Endothelial cell (in vitro differentiated cells): ENCODE data around the gene DIS3L2. TPM values are rescaled to one million over a fixed set of nuclear protein-coding genes. Genes with fewer than 3 reads are reported as not detected.

Experiments
- DNase-seq: peaks from one replicate; pipeline ENCODE4 v3.0.0; 2021; ENCODE audit warnings: low spot score
- H3K27ac Mint-ChIP-seq: one replicate; pipeline ENCODE4 v1.8.0; 2021; ENCODE audit warnings: mixed read lengths, inconsistent platforms; ENCODE audit not compliant: unreplicated experiment
- H3K27me3 Mint-ChIP-seq: one replicate; pipeline ENCODE4 v1.8.0; 2021; ENCODE audit warnings: mild to moderate bottlenecking, moderate library complexity, mixed read lengths, inconsistent platforms; ENCODE audit not compliant: unreplicated experiment
- H3K36me3 Mint-ChIP-seq: one replicate; pipeline ENCODE4 v1.8.0; 2021; ENCODE audit warnings: mild to moderate bottlenecking, low read depth, mixed read lengths, inconsistent platforms; ENCODE audit not compliant: unreplicated experiment
- H3K4me1 Mint-ChIP-seq: one replicate; pipeline ENCODE4 v1.8.0; 2021; ENCODE audit warnings: mild to moderate bottlenecking, mixed read lengths, inconsistent platforms; ENCODE audit not compliant: unreplicated experiment
- H3K4me3 Mint-ChIP-seq: one replicate; pipeline ENCODE4 v1.8.0; 2021; ENCODE audit warnings: mild to moderate bottlenecking, mixed read lengths, inconsistent platforms; ENCODE audit not compliant: unreplicated experiment
- H3K9me3 Mint-ChIP-seq: one replicate; pipeline ENCODE4 v1.8.0; 2021; ENCODE audit warnings: mixed read lengths, inconsistent platforms; ENCODE audit not compliant: unreplicated experiment
- total RNA-seq: library from RNA; stranded (reverse); fragmentation: NEBNext Ultra II Directional; extraction: Animal tissue kit (Norgen Biotek cat#: 25700); gene quantifications from one replicate; pipeline ENCODE4 v1.2.1, GENCODE V29; 2021; ENCODE audit not compliant: unreplicated experiment
- TF ChIP-seq, protein P1 (sequence below): fragments of 200-600 bp; sonication (generic); IDR thresholded peaks from one replicate; pipeline ENCODE4 v1.5.0; 2021; ENCODE audit warnings: antibody characterized with exemption; ENCODE audit not compliant: unreplicated experiment

The DIS3L2 gene
- total RNA-seq, 1 donor from 2014 or later: 42.1 TPM

DNA sequence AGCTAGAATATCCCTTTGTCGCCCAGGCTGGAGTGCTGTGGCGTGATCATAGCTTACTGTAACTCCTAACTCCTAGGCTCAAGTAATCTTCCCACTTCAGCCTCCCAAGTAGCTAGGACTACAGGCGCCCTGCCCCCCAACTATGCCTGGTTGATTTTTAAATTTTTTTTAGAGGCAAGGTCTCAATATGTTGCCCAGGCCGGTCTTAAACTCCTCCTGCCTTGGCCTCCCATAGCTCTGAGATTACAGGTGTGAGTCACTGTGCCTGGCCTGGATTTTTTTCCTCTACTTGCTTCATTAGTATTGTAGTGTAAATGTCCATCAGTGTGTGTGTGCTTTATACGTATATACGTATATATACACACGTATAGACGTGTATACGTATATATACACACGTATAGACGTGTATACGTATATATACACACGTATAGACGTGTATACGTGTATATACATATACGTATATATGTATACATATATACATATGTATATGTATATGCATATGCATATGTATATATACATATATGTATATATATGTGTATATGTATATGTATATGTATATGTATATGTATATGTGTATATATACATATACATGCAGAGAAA, 124.4 kb downstream of the DIS3L2 start:
- Mint-ChIP-seq H3K4me1 (peaks cover 9% of the 10 kb centered on the region), H3K27ac (no peak overlapping the region), H3K27me3 (no peaks in the 10 kb centered on the region), H3K4me3 (no peak overlapping the region), H3K36me3 (peaks cover 13% of the 10 kb centered on the region), H3K9me3 (no peaks in the 10 kb centered on the region)
- DNase-seq: no peak
- TF ChIP-seq, protein P1, sequence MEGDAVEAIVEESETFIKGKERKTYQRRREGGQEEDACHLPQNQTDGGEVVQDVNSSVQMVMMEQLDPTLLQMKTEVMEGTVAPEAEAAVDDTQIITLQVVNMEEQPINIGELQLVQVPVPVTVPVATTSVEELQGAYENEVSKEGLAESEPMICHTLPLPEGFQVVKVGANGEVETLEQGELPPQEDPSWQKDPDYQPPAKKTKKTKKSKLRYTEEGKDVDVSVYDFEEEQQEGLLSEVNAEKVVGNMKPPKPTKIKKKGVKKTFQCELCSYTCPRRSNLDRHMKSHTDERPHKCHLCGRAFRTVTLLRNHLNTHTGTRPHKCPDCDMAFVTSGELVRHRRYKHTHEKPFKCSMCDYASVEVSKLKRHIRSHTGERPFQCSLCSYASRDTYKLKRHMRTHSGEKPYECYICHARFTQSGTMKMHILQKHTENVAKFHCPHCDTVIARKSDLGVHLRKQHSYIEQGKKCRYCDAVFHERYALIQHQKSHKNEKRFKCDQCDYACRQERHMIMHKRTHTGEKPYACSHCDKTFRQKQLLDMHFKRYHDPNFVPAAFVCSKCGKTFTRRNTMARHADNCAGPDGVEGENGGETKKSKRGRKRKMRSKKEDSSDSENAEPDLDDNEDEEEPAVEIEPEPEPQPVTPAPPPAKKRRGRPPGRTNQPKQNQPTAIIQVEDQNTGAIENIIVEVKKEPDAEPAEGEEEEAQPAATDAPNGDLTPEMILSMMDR: no peak

GRCh38 chr2:232088771-232089170, 127.3 kb downstream of the DIS3L2 start:
- H3K9me3 Mint-ChIP-seq: no peaks in the 10 kb centered on the region
- TF ChIP-seq, protein P1: no peak
- H3K27me3 Mint-ChIP-seq: no peaks in the 10 kb centered on the region
- no peak overlapping the region for H3K4me3 Mint-ChIP-seq
- peaks cover 9% of the 10 kb centered on the region for H3K4me1 Mint-ChIP-seq
- no peak overlapping the region for H3K27ac Mint-ChIP-seq
- no peak for DNase-seq
- H3K36me3 Mint-ChIP-seq: no peaks in the 10 kb centered on the region

- peaks cover 14% of the 10 kb centered on the region for H3K36me3 Mint-ChIP-seq
- H3K27me3 Mint-ChIP-seq: peaks cover 2% of the 10 kb centered on the region
- no peaks in the 10 kb centered on the region for H3K9me3 Mint-ChIP-seq
- no peak for DNase-seq
- H3K27ac Mint-ChIP-seq: no peak overlapping the region
- TF ChIP-seq, protein P1: no peak
- H3K4me3 Mint-ChIP-seq: no peak overlapping the region
- H3K4me1 Mint-ChIP-seq: peaks cover 7% of the 10 kb centered on the region
Observed at GRCh38 chr2:232094201-232094600, 132.7 kb downstream of the DIS3L2 start.

- no peak for DNase-seq
- Mint-ChIP-seq H3K9me3 (no peaks in the 10 kb centered on the region), H3K4me1 (peaks cover 5% of the 10 kb centered on the region), H3K27me3 (peaks cover 2% of the 10 kb centered on the region), H3K4me3 (peak overlapping the region; percentile 17), H3K27ac (no peak overlapping the region), H3K36me3 (peaks cover 14% of the 10 kb centered on the region)
- TF ChIP-seq, protein P1: no peak
Observed at GRCh38 chr2:232094883-232095282, 133.4 kb downstream of the DIS3L2 start.

- no peaks in the 10 kb centered on the region for H3K9me3 Mint-ChIP-seq
- no peaks in the 10 kb centered on the region for H3K4me1 Mint-ChIP-seq
- DNase-seq: no peak
- H3K36me3 Mint-ChIP-seq: peaks cover 14% of the 10 kb centered on the region
- H3K27me3 Mint-ChIP-seq: peaks cover 2% of the 10 kb centered on the region
- H3K4me3 Mint-ChIP-seq: no peak overlapping the region
- no peak overlapping the region for H3K27ac Mint-ChIP-seq
- TF ChIP-seq, protein P1: no peak
Observed at GRCh38 chr2:232097260-232097659, 135.7 kb downstream of the DIS3L2 start.
